ENCODE results near the gene SIRT6.

DNA sequence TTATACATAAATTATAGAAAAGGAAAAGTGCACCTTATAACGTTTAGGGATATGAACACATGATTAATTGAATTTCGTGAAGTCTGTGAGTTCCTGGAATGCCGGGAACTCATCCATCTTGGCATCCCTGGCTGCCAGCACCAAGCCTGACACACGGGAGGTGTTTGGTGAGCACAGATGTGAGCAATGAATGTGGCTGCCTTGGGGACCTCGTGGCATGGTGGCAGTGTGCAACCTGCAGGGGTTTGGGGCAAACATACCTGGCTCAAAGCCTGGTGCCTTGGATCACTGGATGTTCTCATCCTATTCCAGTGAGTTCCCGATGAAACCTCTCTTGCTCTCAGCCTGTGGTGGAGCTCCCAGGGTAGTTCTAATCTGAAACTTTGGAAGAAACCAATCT lies 48.0 kb downstream of the SIRT6 start:
- no peak for TF ChIP-seq MYC (IDR thresholded peaks at IDR 0.05; ENCODE audit: insufficient read depth, insufficient read length, insufficient replicate concordance, low read length, severe bottlenecking)
- TF ChIP-seq FOS (IDR thresholded peaks at IDR 0.05; ENCODE audit: borderline replicate concordance, extremely low read depth, insufficient read length), result no peak
- TF ChIP-seq, protein P1, sequence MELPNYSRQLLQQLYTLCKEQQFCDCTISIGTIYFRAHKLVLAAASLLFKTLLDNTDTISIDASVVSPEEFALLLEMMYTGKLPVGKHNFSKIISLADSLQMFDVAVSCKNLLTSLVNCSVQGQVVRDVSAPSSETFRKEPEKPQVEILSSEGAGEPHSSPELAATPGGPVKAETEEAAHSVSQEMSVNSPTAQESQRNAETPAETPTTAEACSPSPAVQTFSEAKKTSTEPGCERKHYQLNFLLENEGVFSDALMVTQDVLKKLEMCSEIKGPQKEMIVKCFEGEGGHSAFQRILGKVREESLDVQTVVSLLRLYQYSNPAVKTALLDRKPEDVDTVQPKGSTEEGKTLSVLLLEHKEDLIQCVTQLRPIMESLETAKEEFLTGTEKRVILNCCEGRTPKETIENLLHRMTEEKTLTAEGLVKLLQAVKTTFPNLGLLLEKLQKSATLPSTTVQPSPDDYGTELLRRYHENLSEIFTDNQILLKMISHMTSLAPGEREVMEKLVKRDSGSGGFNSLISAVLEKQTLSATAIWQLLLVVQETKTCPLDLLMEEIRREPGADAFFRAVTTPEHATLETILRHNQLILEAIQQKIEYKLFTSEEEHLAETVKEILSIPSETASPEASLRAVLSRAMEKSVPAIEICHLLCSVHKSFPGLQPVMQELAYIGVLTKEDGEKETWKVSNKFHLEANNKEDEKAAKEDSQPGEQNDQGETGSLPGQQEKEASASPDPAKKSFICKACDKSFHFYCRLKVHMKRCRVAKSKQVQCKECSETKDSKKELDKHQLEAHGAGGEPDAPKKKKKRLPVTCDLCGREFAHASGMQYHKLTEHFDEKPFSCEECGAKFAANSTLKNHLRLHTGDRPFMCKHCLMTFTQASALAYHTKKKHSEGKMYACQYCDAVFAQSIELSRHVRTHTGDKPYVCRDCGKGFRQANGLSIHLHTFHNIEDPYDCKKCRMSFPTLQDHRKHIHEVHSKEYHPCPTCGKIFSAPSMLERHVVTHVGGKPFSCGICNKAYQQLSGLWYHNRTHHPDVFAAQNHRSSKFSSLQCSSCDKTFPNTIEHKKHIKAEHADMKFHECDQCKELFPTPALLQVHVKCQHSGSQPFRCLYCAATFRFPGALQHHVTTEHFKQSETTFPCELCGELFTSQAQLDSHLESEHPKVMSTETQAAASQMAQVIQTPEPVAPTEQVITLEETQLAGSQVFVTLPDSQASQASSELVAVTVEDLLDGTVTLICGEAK (IDR thresholded peaks at IDR 0.05; ENCODE audit: borderline replicate concordance), result no peak
